ENCODE measurements around the gene DVL2. TPM values are rescaled to one million over a fixed set of nuclear protein-coding genes. Genes with fewer than 3 reads are reported as not detected.
A peak's percentile ranks its signal among the peaks of the same experiment; 100 is the strongest.

The DVL2 gene
- total RNA-seq, 1 experiment from 2014 or later: 41.3 TPM

DNA sequence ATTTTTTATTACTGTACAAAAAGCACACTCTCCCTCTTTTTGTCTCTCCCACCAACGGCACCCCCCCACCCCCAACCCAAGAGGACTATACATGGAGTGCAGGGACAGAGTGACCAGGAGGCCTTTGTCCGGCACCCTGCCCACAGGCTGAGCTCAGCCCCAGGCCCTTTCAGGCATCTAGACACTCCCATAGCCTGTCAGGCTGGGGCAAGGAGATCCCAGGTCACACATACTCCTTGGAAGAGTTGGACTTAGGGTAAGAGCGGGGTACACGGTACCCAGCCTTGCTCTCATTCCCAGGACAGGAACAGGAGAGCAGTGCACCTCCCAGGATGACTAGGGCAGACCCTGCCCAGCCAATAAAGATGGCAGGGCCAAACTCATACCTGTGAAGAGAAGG lies 25.8 kb upstream of the DVL2 start:
- peaks cover 83% of the 10 kb centered on the region for H3K36me3 Mint-ChIP-seq (ENCODE audit: insufficient read depth, unreplicated experiment)
- TF ChIP-seq, protein P1, sequence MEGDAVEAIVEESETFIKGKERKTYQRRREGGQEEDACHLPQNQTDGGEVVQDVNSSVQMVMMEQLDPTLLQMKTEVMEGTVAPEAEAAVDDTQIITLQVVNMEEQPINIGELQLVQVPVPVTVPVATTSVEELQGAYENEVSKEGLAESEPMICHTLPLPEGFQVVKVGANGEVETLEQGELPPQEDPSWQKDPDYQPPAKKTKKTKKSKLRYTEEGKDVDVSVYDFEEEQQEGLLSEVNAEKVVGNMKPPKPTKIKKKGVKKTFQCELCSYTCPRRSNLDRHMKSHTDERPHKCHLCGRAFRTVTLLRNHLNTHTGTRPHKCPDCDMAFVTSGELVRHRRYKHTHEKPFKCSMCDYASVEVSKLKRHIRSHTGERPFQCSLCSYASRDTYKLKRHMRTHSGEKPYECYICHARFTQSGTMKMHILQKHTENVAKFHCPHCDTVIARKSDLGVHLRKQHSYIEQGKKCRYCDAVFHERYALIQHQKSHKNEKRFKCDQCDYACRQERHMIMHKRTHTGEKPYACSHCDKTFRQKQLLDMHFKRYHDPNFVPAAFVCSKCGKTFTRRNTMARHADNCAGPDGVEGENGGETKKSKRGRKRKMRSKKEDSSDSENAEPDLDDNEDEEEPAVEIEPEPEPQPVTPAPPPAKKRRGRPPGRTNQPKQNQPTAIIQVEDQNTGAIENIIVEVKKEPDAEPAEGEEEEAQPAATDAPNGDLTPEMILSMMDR (IDR thresholded peaks at IDR 0.05; ENCODE audit: insufficient read depth in 1 of 2, low read depth in 1 of 2, low read length in 1 of 2, severe bottlenecking in 1 of 2, unreplicated experiment in 1 of 2): no peak
- ChIA-PET POLR2A (no interaction called here), CTCF (no interaction called here)
- DNase-seq: no peak
- intact Hi-C loops (cut with micrococcal nuclease; ENCODE audit: unreplicated experiment): no loop called here
- no peaks in the 10 kb centered on the region for H3K9me3 Mint-ChIP-seq (ENCODE audit: unreplicated experiment)
- H3K27ac Mint-ChIP-seq (ENCODE audit: unreplicated experiment): peak overlapping the region; percentile 97
- no TSS peak for BruUV-seq (replicated peaks)
- H3K4me1 ChIP-seq: peaks cover 26% of the 10 kb centered on the region
- H3K9me3 ChIP-seq: no peaks in the 10 kb centered on the region
- no peaks in the 10 kb centered on the region for H3K27me3 ChIP-seq (replicated peaks; ENCODE audit: control insufficient read depth, insufficient read depth, low read length)
- no peaks in the 10 kb centered on the region for H3K27me3 Mint-ChIP-seq (ENCODE audit: insufficient read depth, unreplicated experiment)
- peak overlapping the region; percentile 98 for H3K4me3 ChIP-seq (ENCODE audit: low read depth, low read length)
- H3K4me3 Mint-ChIP-seq (ENCODE audit: unreplicated experiment): peak overlapping the region; percentile 99
- H3K36me3 ChIP-seq (ENCODE audit: control insufficient read depth, insufficient read depth, low read length): peaks cover 2% of the 10 kb centered on the region
- H3K4me1 Mint-ChIP-seq (ENCODE audit: low read depth, unreplicated experiment): peaks cover 9% of the 10 kb centered on the region

DNA sequence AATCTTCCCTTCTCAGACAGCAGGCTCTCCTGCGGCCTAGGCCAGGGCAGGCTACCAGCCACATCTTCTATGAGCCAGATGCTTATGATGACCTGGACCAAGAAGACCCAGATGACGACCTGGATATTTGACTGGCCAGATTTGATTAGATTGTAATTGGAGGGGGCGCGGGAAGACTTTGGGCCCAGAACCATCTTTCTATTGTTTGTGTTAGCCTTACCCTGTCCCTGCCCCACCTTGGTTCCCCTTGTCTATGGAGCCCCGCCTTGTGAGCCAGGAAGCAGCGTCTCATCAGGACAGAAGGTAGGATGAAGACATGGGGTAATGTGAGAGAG lies 25.2 kb upstream of the DVL2 start:
- H3K9me3 Mint-ChIP-seq (ENCODE audit: unreplicated experiment): no peaks in the 10 kb centered on the region
- no TSS peak for BruUV-seq (replicated peaks)
- peaks cover 2% of the 10 kb centered on the region for H3K36me3 ChIP-seq (ENCODE audit: control insufficient read depth, insufficient read depth, low read length)
- peak overlapping the region; percentile 99 for H3K4me3 Mint-ChIP-seq (ENCODE audit: unreplicated experiment)
- no peaks in the 10 kb centered on the region for H3K27me3 Mint-ChIP-seq (ENCODE audit: insufficient read depth, unreplicated experiment)
- H3K4me3 ChIP-seq (ENCODE audit: low read depth, low read length): no peak overlapping the region
- H3K27me3 ChIP-seq (replicated peaks; ENCODE audit: control insufficient read depth, insufficient read depth, low read length): no peaks in the 10 kb centered on the region
- ChIA-PET CTCF (no interaction called here), POLR2A (interaction anchor here (0.7 kb wide), 1 partner anchor 145 kb away, joined by 4 read pairs; the partner anchor contains the start of gene ASGR2)
- H3K9me3 ChIP-seq: no peaks in the 10 kb centered on the region
- peaks cover 89% of the 10 kb centered on the region for H3K36me3 Mint-ChIP-seq (ENCODE audit: insufficient read depth, unreplicated experiment)
- no peak overlapping the region for H3K27ac Mint-ChIP-seq (ENCODE audit: unreplicated experiment)
- intact Hi-C loops (cut with micrococcal nuclease; ENCODE audit: unreplicated experiment): no loop called here
- TF ChIP-seq, protein P1 (IDR thresholded peaks at IDR 0.05; ENCODE audit: insufficient read depth in 1 of 2, low read depth in 1 of 2, low read length in 1 of 2, severe bottlenecking in 1 of 2, unreplicated experiment in 1 of 2): no peak
- peaks cover 24% of the 10 kb centered on the region for H3K4me1 ChIP-seq
- DNase-seq: no peak
- H3K4me1 Mint-ChIP-seq (ENCODE audit: low read depth, unreplicated experiment): peaks cover 9% of the 10 kb centered on the region

DNA sequence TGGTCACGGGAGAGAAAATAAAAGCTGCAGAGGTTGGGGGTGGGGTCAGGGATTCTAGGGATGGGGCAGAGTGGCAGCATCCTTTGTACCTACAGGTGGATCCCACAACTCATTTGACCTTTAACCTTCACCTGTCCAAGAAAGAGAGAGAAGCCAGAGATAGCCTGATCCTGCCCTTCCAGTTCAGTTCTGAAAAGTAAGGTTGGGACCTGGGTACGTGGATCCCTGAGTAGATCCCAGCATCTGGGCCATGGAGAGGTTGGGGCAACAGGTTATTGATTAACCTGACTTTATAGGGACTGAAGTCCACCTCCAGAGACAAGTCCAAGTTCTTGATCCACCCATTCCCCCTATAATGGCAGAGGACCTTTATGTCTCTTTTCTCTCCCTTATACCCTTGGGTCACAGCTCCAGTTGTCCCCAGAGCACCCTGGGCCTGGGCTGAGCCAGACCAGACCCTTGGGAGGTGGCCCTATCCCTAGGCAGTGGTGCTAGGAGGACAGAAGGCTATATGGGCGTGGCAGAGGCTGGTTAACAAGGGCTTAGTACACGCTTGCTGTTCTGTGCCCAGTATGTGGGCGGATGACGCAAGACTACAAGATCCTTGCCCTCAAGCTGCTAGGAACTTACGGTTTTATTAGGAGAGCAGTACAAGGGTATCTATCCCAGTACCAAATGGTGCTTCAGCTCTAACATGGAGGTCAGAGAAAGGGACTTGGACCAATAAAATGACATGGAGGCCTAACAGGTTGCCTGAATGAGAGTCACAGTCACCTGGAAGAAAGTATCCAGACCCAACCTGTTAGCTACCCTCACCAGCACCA lies 24.6 kb upstream of the DVL2 start:
- Mint-ChIP-seq H3K4me3 (ENCODE audit: unreplicated experiment) (peak overlapping the region; percentile 99), H3K9me3 (ENCODE audit: unreplicated experiment) (no peaks in the 10 kb centered on the region), H3K27me3 (ENCODE audit: insufficient read depth, unreplicated experiment) (no peaks in the 10 kb centered on the region), H3K4me1 (ENCODE audit: low read depth, unreplicated experiment) (peaks cover 6% of the 10 kb centered on the region), H3K27ac (ENCODE audit: unreplicated experiment) (no peak overlapping the region), H3K36me3 (ENCODE audit: insufficient read depth, unreplicated experiment) (peaks cover 90% of the 10 kb centered on the region)
- POLR2A ChIA-PET: interaction anchor here (0.7 to 1.1 kb wide), 2 partner anchors 71 to 145 kb away, joined by 3 to 4 read pairs; partner anchors contain the start of gene ASGR2
- H3K4me3 ChIP-seq (ENCODE audit: low read depth, low read length): no peak overlapping the region
- H3K36me3 ChIP-seq (ENCODE audit: control insufficient read depth, insufficient read depth, low read length): peaks cover 2% of the 10 kb centered on the region
- peaks cover 21% of the 10 kb centered on the region for H3K4me1 ChIP-seq
- BruUV-seq (replicated peaks): no TSS peak
- DNase-seq: peak in 1 of 2 experiments; percentile 49
- CTCF ChIA-PET: interaction anchor here (1.0 kb wide), 1 partner anchor 20 kb away, joined by 4 read pairs; the partner anchor contains the start of gene PHF23
- intact Hi-C loops (cut with micrococcal nuclease; ENCODE audit: unreplicated experiment): no loop called here
- TF ChIP-seq, protein P1 (IDR thresholded peaks at IDR 0.05; ENCODE audit: insufficient read depth in 1 of 2, low read depth in 1 of 2, low read length in 1 of 2, severe bottlenecking in 1 of 2, unreplicated experiment in 1 of 2): no peak
- H3K27me3 ChIP-seq (replicated peaks; ENCODE audit: control insufficient read depth, insufficient read depth, low read length): no peaks in the 10 kb centered on the region
- H3K9me3 ChIP-seq: no peaks in the 10 kb centered on the region

All from Caco-2 (cell line).